Measurements from ENCODE around the gene MRPS31. TPM values are rescaled to one million over a fixed set of nuclear protein-coding genes. Genes with fewer than 3 reads are reported as not detected.

The MRPS31 gene
- total and polyA plus RNA-seq, 10 of the 15 experiments (the other 5 are each of a cell fraction or from before 2014, with no cell fraction given), result 20.3 to 60.9 (median 43.1) TPM

GRCh38 chr13:40812102-40812501, 41.1 kb upstream of the MRPS31 start:
- Histone ChIP-seq H3K9me3 (replicated peaks; ENCODE audit: control insufficient read depth, insufficient read depth, low read length) (no peaks in the 10 kb centered on the region; the same call in 1 of the 3 replicates), H4K20me1 (ENCODE audit: control insufficient read depth, insufficient read depth) (no peaks in the 10 kb centered on the region), H3K9ac (ENCODE audit: control insufficient read depth, insufficient read depth, low read length) (no peak overlapping the region), H3K4me1 (ENCODE audit: control insufficient read depth, insufficient read depth, low read length) (peaks cover 6% of the 10 kb centered on the region; the same call in 1 of the 2 replicates), H3K27ac (ENCODE audit: control insufficient read depth, insufficient read depth) (no peak overlapping the region), H3K27me3 (replicated peaks in 1 of 2; ENCODE audit: control insufficient read depth in 2 of 2, insufficient read depth in 2 of 2, low read length in 1 of 2) (no peaks in the 10 kb centered on the region), H3K4me3 (no peak overlapping the region), H3K79me2 (ENCODE audit: control insufficient read depth, insufficient read depth, low read length) (no peaks in the 10 kb centered on the region), H3K4me2 (ENCODE audit: control insufficient read depth, insufficient read depth) (peak overlapping the region; percentile 38; the same call in 1 of the 2 replicates), H3K36me3 (ENCODE audit: control insufficient read depth in 2 of 2, insufficient read depth in 2 of 2, low read length in 1 of 2) (no peaks in the 10 kb centered on the region; a peak in 2 of 4 replicates), H2AFZ (ENCODE audit: control insufficient read depth, low read depth, low read length) (no peak overlapping the region; the same call in 1 of the 2 replicates)
- intact Hi-C loops (cut with micrococcal nuclease; ENCODE audit: unreplicated experiment), result no loop called here
- 30% methylated on average over 4 of the region's 4 CpGs for WGBS (ENCODE audit: insufficient coverage, insufficient replicate concordance, low lambda C conversion rate, missing lambda C conversion rate)
- BruUV-seq (replicated peaks), result no TSS peak
- FAIRE-seq, result no peak
- ATAC-seq, result peak; percentile 47
- ChIA-PET SMC1A (ENCODE audit: uncharacterized antibody, unreplicated experiment) (interaction anchor here (1.5 kb wide), 1 partner anchor 8 kb away, joined by 3 read pairs; no protein-coding TSS in a partner anchor), CTCF (interaction anchor here (0.6 to 3.3 kb wide), 5 partner anchors 8 to 38 kb away, joined by 3 to 23 read pairs (median 4); no protein-coding TSS in a partner anchor), RAD21 (ENCODE audit: unreplicated experiment) (interaction anchor here (1.8 kb wide), 1 partner anchor 35 kb away, joined by 4 read pairs; no protein-coding TSS in a partner anchor), POLR2A (no interaction called here)
- TF ChIP-seq TARDBP (IDR thresholded peaks at IDR 0.05; ENCODE audit: borderline replicate concordance), result no peak
- TF ChIP-seq BRCA1 (IDR thresholded peaks at IDR 0.05; ENCODE audit: low read depth, low read length), result no peak
- peak; percentile 76 for TF ChIP-seq SPI1 (IDR thresholded peaks at IDR 0.05; ENCODE audit: borderline replicate concordance, insufficient read depth, low read depth, low read length)
- TF ChIP-seq ZNF24 (IDR thresholded peaks at IDR 0.05), result no peak
- peak; percentile 28; the same call in 1 of the 2 replicates for TF ChIP-seq RELB (IDR thresholded peaks at IDR 0.05; ENCODE audit: low read depth)
- TF ChIP-seq ZNF687 (IDR thresholded peaks at IDR 0.05), result no peak
- peak; percentile 20 to 30; a peak in 1 of 4 replicates for TF ChIP-seq IKZF2 (IDR thresholded peaks at IDR 0.05)
- TF ChIP-seq ZNF592 (IDR thresholded peaks at IDR 0.05), result no peak
- peak; percentile 63; the same call in 1 of the 2 replicates for TF ChIP-seq ZNF384 (IDR thresholded peaks at IDR 0.05; ENCODE audit: borderline replicate concordance, low read depth, low read length)
- in situ Hi-C loops (cut with MboI), result no loop called here
- no peak for DNase-seq (ENCODE audit: low read depth, low spot score)
